Heart left ventricle (tissue), 13 donors: ENCODE measurements around the gene FAM53A.

Experiments used
- CTCF ChIP-seq, 12 donors: fragments of 200-600 bp; sonication (generic) in 4 of 12; IDR thresholded peaks; one replicate each; pipeline versions ENCODE4 v1.5.0 to v1.8.0; 2018 to 2022; ENCODE audit warnings: antibody characterized with exemption in 12 of 12, mild to moderate bottlenecking in 5 of 12
- POLR2A ChIP-seq, 2 donors: fragments of 450-650 bp; IDR thresholded peaks; one replicate each; pipeline ENCODE4 v1.6.1; 2017; ENCODE audit warnings: antibody characterized with exemption in 2 of 2, mild to moderate bottlenecking in 2 of 2, moderate library complexity in 2 of 2
- donor health status: ischemic (EF 13 %, LVEDD 7.1; RV severe dilation, severe dysfunction).
- donor health status: DM: no; HTN: yes; CAD: no.
- donor health status: DM: no; HTN: no; CAD: no.
- donor health status: ischemic (EF 25% LVEDD 6.9; RV normal size, moderate dysfunction).
- donor health status: ischemic (EF 25% LVEDD 5.7; RV mildly dilated, moderate dysfunction).
- donor health status: ischemic (EF 35%, LVEDD 5.7; RV mildly dilated, moderate dysfunction).
- donor health status: nonischemic (EF 11% LVEDD 7.7; RV severe dilation, severe dysfunction).
- donor health status: DM: yes; HTN: yes; CAD: no.
- donor health status: PGD.
- donor health status: ischemic (EF 29% LVEDD 5.4; RV normal size, mild dysfunction).
- donor health status: nonischemic (EF 23%, LVEDD 6.1; RV moderate dilation, normal function).

GRCh38 chr4:1661695-1662094 is 22.4 kb downstream of the FAM53A start:
- TF ChIP-seq POLR2A (IDR thresholded peaks at IDR 0.05), result no peak
- TF ChIP-seq CTCF (IDR thresholded peaks at IDR 0.05), result no peak
